GM23248 (cell line): ENCODE results near the gene PTPN1. TPM values are rescaled to one million over a fixed set of nuclear protein-coding genes. Genes with fewer than 3 reads are reported as not detected.

Experiments
- DNase-seq: peaks from one replicate; pipeline ENCODE4 v3.0.0-alpha.2; 2015
- H2AFZ ChIP-seq: fragments of 200-600 bp; sonication (generic); 2 replicates; pipeline ENCODE4 v1.6.1; 2016; ENCODE audit warnings: antibody characterized with exemption
- H3F3A ChIP-seq: fragments of 200-600 bp; sonication (generic); 2 replicates; pipeline ENCODE4 v1.6.1; 2016; ENCODE audit warnings: mild to moderate bottlenecking, antibody characterized with exemption, mixed run types; ENCODE audit not compliant: insufficient read depth
- H3K27ac ChIP-seq: fragments of 200-600 bp; sonication (generic); 2 replicates; pipeline ENCODE4 v1.5.1; 2016; ENCODE audit warnings: mild to moderate bottlenecking
- H3K27me3 ChIP-seq: fragments of 200-600 bp; sonication (generic); replicated peaks from 2 replicates; pipeline ENCODE4 v1.6.1; 2016; ENCODE audit warnings: mild to moderate bottlenecking; ENCODE audit not compliant: insufficient read depth
- H3K36me3 ChIP-seq: fragments of 200-600 bp; sonication (generic); 2 replicates; pipeline ENCODE4 v1.6.1; 2016; ENCODE audit warnings: low read depth, mild to moderate bottlenecking
- H3K4me1 ChIP-seq: fragments of 200-600 bp; sonication (generic); 2 replicates; pipeline ENCODE4 v1.6.1; 2016; ENCODE audit warnings: mild to moderate bottlenecking; ENCODE audit not compliant: insufficient read depth
- H3K4me2 ChIP-seq: fragments of 200-600 bp; sonication (generic); one replicate; pipeline ENCODE4 v1.6.1; 2016; ENCODE audit warnings: mild to moderate bottlenecking; ENCODE audit not compliant: unreplicated experiment
- H3K4me3 ChIP-seq: fragments of 200-600 bp; sonication (generic); 2 replicates; pipeline ENCODE4 v1.5.1; 2016; ENCODE audit warnings: mild to moderate bottlenecking
- H3K79me2 ChIP-seq: fragments of 200-600 bp; sonication (generic); 2 replicates; pipeline ENCODE4 v1.6.1; 2016; ENCODE audit warnings: mild to moderate bottlenecking; ENCODE audit not compliant: insufficient read depth
- H3K9ac ChIP-seq: fragments of 200-600 bp; sonication (generic); 2 replicates; pipeline ENCODE4 v1.6.1; 2016; ENCODE audit warnings: mild to moderate bottlenecking
- H3K9me2 ChIP-seq: fragments of 200-600 bp; sonication (generic); 2 replicates; pipeline ENCODE4 v1.6.1; 2016; ENCODE audit warnings: mixed run types, mild to moderate bottlenecking, moderate library complexity; ENCODE audit not compliant: insufficient read depth
- H3K9me3 ChIP-seq: fragments of 200-600 bp; sonication (generic); one replicate; pipeline ENCODE4 v1.6.1; 2017; ENCODE audit warnings: low read depth
- H4K20me1 ChIP-seq: fragments of 200-600 bp; sonication (generic); 2 replicates; pipeline ENCODE4 v1.6.0; 2016; ENCODE audit not compliant: insufficient read depth
- EZH2 ChIP-seq: fragments of 200-600 bp; sonication (generic); IDR thresholded peaks from 2 replicates; pipeline ENCODE4 v1.6.1; 2018; ENCODE audit warnings: antibody characterized with exemption, mild to moderate bottlenecking; ENCODE audit not compliant: insufficient read depth, poor library complexity, severe bottlenecking
- EZH2phosphoT487 ChIP-seq: fragments of 200-600 bp; sonication (generic); IDR thresholded peaks from 2 replicates; pipeline ENCODE4 v1.6.1; 2018; ENCODE audit warnings: antibody characterized with exemption, moderate library complexity, mild to moderate bottlenecking, low read depth; ENCODE audit not compliant: insufficient read depth
- WGBS, 2 experiments: methylation state at CpG; one replicate each; pipeline ENCODE4 v1.1.6; 2015 to 2017; ENCODE audit warnings: low lambda C conversion rate in 2 of 2, low coverage in 1 of 2; ENCODE audit errors: missing lambda C conversion rate in 2 of 2; 5-methylcytosine and 5-hydroxymethylcytosine counted together
- in situ Hi-C: fragments of 300-500 bp; cut with MboI; formaldehyde crosslinking; loops from 2 replicates; pipeline ENCODE4 v1.15.0; 2020
- polyA plus RNA-seq: library from polyadenylated mRNA; unstranded; fragments of >200 nt; fragmentation: Nextera tagmentation; extraction: Ambion mirVana; gene quantifications from 2 replicates; pipeline ENCODE4 v1.2.1, GENCODE V29; 2016
- total RNA-seq: library from RNA; depleted of rRNA; stranded (reverse); fragments of >200 nt; shearing (Covaris generic); gene quantifications from 2 replicates; pipeline ENCODE4 v1.2.3, GENCODE V29; 2014

PTPN1 gene
- total and polyA plus RNA-seq, 2 experiments from 2014 or later = 18.9 to 22.8 TPM

DNA sequence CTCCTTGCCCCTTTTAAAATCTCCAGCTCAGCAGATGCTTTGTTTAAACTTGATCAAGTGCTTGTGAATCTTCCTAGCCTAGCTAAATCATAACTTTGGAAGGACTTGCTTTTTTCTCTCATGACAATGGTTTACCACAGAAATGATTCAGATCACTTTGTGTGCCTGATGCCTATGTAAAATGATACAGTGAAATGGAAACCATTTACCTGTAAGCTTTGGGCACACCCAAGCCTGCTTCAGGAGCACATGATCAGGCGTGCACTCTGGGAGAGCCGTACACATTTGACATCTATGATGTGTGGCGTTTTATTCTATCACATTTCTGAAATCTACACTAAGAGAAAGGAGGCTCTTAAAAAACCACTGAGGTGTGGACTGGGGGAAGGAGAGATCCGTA is 41.1 kb downstream of the PTPN1 start:
- Histone ChIP-seq H3K36me3 (peaks cover 4% of the 10 kb centered on the region; the same call in 1 of the 2 replicates), H3K27ac (no peak overlapping the region), H3K9me2 (no peaks in the 10 kb centered on the region), H3K9ac (no peak overlapping the region), H3F3A (no peaks in the 10 kb centered on the region), H2AFZ (no peak overlapping the region), H3K9me3 (no peaks in the 10 kb centered on the region), H3K4me2 (no peak overlapping the region), H3K27me3 (no peaks in the 10 kb centered on the region), H3K4me1 (peaks cover 9% of the 10 kb centered on the region; the same call in 1 of the 2 replicates), H3K79me2 (peaks cover 99% of the 10 kb centered on the region), H4K20me1 (0 out of 2 replicates have a peak, but pooled peaks cover 6% of the 10 kb centered on the region), H3K4me3 (no peak overlapping the region)
- in situ Hi-C loops = no loop called here
- TF ChIP-seq EZH2phosphoT487 = no peak
- no peak for TF ChIP-seq EZH2
- no peak for DNase-seq
- 96 to 99% methylated on average over 4 of the region's 4 CpGs for WGBS, 2 experiments

DNA sequence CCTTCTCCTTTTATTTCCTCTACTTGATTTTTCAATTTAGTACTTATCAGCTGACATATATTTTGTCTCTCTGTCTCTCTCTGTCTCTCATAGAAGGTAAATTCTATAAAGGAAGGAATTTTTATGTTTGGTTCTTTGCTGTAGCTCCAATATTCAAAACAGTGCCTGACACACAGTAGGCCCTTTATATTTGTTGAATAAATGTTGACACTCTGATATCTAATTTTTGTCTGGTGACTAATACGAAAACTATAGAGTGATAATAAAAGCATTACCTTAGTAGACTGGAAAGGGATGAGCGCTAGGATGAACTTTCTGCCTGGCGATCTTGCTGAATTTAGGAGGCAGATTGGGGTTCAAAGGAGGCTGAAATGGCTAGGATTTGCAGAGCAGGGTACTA is 42.8 kb downstream of the PTPN1 start:
- peaks cover 1% of the 10 kb centered on the region; the same call in 1 of the 2 replicates for H3F3A ChIP-seq
- TF ChIP-seq EZH2phosphoT487 (no peak), EZH2 (no peak)
- no peak overlapping the region for H3K4me3 ChIP-seq
- H3K27ac ChIP-seq = no peak overlapping the region
- peaks cover 4% of the 10 kb centered on the region; the same call in 1 of the 2 replicates for H3K36me3 ChIP-seq
- H3K27me3 ChIP-seq = no peaks in the 10 kb centered on the region
- peaks cover 99% of the 10 kb centered on the region for H3K79me2 ChIP-seq
- H2AFZ ChIP-seq = no peak overlapping the region
- in situ Hi-C loops = no loop called here
- no peak overlapping the region for H3K4me2 ChIP-seq
- H3K4me1 ChIP-seq = peaks cover 1% of the 10 kb centered on the region; the same call in 1 of the 2 replicates
- H4K20me1 ChIP-seq = 0 out of 2 replicates have a peak, but pooled peaks cover 6% of the 10 kb centered on the region
- 97 to 98% methylated on average over 3 of the region's 3 CpGs for WGBS, 2 experiments
- H3K9me2 ChIP-seq = no peaks in the 10 kb centered on the region
- H3K9ac ChIP-seq = no peak overlapping the region
- no peaks in the 10 kb centered on the region for H3K9me3 ChIP-seq
- no peak for DNase-seq

DNA sequence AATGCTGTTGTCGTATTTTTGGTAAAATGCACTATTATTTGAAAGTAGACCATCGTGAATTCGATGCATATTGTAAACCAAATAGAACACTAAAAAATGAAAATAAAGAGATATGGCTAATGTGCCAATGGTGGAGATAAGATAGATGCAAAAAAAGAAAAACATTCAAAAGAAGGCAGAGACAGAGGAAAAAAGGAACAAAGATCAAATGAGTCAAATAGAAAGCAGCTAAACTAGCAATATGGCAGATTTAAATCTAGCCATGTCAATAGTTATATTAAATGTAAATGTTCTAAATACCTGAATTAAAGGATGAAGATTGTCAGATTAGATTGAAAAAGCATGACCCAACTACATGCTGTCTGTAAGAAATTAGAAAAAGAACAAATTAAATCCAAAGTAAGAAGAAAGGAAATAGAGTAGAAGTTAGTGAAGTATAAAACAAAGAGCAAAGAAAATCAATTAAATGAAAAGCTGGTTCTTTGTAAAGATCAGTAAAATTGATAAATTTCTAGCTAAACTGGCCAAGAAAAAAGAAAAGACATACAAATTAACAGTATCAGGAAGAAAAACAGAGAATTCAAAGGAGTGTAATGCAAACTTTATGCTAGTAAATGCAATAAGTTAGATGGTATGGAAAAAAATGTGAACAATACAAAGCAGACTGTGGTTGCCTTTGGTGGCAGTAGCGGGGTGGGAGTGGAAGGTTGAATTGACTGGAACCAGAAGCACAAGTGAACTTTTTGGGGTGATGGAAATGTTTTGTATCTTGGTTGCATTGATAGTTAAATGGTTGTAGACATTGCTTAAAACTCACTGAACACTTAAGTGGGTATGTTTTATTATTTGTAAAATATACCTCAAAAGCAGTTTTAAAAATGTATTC is 44.8 kb downstream of the PTPN1 start:
- TF ChIP-seq EZH2phosphoT487 (no peak), EZH2 (no peak)
- Histone ChIP-seq H3K4me2 (no peak overlapping the region), H3K27ac (no peak overlapping the region), H4K20me1 (0 out of 2 replicates have a peak, but pooled peaks cover 6% of the 10 kb centered on the region), H3K9me3 (no peaks in the 10 kb centered on the region), H3K27me3 (no peaks in the 10 kb centered on the region), H2AFZ (no peak overlapping the region), H3K4me1 (peaks cover 16% of the 10 kb centered on the region), H3K36me3 (no peaks in the 10 kb centered on the region), H3K4me3 (no peak overlapping the region), H3K9me2 (no peaks in the 10 kb centered on the region), H3K79me2 (peaks cover 99% of the 10 kb centered on the region), H3F3A (peaks cover 10% of the 10 kb centered on the region), H3K9ac (no peak overlapping the region)
- WGBS, 2 experiments = 96 to 99% methylated on average over 4 of the region's 4 CpGs
- in situ Hi-C loops = no loop called here
- no peak for DNase-seq

DNA sequence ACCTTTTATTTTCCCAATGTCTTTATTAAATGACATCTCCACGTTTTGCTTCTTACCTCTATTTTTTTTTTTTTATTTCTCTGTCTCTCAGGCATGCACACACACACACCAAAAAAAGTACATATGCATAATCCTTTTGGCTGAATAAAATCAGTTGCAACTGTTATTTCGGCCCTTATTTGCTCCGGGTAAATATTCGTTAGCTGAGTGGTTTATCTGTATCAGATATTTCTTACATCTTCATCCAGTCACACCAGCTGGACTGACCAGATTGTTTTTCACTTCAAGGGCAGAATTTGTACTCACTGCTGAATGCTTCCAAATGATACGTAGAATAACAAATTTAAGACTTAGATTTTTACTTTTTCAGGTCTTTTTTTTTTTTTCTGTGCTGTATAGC is 45.5 kb downstream of the PTPN1 start:
- H3K27me3 ChIP-seq = no peaks in the 10 kb centered on the region

More for the DNA sequence above, 45.5 kb downstream of the PTPN1 start:
- no peaks in the 10 kb centered on the region for H3K36me3 ChIP-seq
- peaks cover 10% of the 10 kb centered on the region for H3F3A ChIP-seq
- peaks cover 23% of the 10 kb centered on the region for H3K4me1 ChIP-seq
- no peak for DNase-seq
- H3K9me3 ChIP-seq = no peaks in the 10 kb centered on the region
- H3K79me2 ChIP-seq = peaks cover 99% of the 10 kb centered on the region
- in situ Hi-C loops = no loop called here
- H3K4me2 ChIP-seq = no peak overlapping the region
- no peak overlapping the region for H3K9ac ChIP-seq
- H3K4me3 ChIP-seq = no peak overlapping the region
- TF ChIP-seq EZH2phosphoT487 = no peak
- no peak for TF ChIP-seq EZH2
- WGBS, 2 experiments = 93 to 96% methylated on average over 5 of the region's 5 CpGs
- no peaks in the 10 kb centered on the region for H3K9me2 ChIP-seq
- H2AFZ ChIP-seq = no peak overlapping the region
- no peak overlapping the region for H3K27ac ChIP-seq
- H4K20me1 ChIP-seq = 0 out of 2 replicates have a peak, but pooled peaks cover 6% of the 10 kb centered on the region
